SHP77 (cell line): ENCODE data around the gene SLC39A10.
"Not testable (repeated sequence)": the region's sequence is repeated elsewhere in the genome, so short reads cannot be mapped to it uniquely, and the experiment has no call there.

Experiments used
- DNase-seq, 2 experiments: peaks; one replicate each; lab custom pipeline; 2025; lab: John Stamatoyannopoulos, UW

SLC39A10 gene

GRCh38 chr2:195672674-195673073 is 15.6 kb downstream of the SLC39A10 start:
- no peak for DNase-seq

DNA sequence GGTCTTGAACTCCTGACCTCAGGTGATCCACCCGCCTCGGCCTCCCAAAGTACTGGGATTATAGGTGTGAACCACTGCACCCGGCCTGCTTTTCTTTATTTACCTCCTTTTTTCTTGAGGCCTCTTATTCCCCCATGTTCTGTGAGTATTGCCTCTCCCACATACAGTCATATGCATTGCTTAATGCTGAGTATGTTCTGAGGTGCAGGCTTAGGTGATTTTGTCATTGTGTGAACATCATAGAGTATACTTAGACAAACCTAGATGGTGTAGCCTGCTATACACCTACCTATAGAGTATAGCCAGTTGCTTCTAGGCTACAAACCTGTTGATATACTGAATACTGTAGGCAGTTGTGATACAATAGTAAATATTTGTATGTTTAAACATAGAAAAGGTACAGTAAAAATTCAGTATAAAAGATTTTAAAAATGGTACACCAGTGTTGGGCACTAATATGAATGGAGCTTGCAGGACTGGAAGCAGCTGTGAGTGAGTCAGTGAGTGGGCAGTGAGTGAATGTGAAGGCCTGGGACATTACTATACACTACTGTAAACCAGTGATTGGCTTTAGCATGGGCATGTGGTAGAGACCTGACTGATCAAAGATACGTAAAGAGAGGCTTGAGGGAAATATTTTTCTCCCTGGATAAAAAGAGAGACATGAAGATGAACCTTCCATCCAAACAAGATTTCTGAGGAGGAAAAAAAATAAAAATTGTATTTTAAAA is 17.6 kb downstream of the SLC39A10 start:
- DNase-seq: no peak

GRCh38 chr2:195675783-195676427 is 18.9 kb downstream of the SLC39A10 start:
- DNase-seq: no peak

DNA sequence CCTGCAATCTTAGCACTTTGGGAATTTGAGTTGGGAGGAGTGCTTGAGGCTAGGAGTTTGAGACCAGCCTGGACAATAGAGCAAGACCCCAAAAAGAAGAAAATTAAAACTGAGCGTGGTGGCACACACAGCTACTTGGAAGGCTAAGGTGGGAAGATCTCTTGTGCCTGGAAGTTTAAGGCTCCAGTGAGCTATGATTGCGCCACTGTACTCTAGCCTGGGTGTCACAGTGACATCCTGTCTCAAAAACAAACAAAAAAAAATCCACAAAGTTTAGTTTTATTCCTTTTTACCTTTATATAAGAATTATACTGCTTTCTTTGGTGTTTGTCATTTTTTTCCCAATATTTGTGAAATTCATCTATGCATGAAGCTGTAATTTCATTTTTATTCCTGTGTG is 20.3 kb downstream of the SLC39A10 start:
- no peak for DNase-seq

GRCh38 chr2:195677884-195678283 is 20.9 kb downstream of the SLC39A10 start:
- no peak for DNase-seq

DNA sequence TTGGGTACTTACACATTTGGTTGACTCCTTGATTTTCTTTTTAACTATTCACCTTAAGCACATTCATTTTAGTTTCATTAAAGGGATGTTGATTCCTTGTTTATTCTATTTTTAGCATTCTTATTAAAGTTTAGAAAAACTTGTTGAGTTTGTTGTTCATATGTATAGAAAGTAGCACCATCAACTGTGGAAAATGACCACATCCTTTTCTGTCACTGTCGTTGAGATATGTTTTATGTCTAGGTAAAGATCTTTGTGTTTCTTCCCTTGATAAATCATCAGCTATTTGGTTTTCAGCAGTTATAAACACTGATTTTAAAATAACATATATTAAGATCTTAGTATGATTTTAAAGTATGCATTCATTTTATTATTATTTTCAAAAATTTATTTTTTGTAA is 25.1 kb downstream of the SLC39A10 start:
- no peak for DNase-seq

DNA sequence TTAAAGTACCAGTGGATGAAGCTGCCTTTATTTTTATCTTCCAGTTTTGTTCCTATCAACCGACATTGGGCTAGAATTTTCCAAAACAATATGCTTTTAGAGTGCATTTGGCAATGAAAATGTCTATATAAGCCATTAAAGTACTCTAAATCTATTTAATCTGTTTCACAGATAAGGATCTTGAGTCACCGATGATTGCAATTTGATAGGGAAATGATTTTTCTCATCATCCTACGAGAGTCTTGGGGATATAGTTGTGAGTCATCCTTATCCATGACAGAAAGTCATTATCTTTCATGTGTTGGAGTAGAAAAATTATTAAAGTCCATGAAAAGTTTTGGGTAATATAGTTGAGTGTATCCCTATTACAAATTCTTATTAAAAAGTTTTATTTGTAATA is 26.1 kb downstream of the SLC39A10 start:
- DNase-seq: no peak

- no peak for DNase-seq
These were observed 29.5 kb downstream of the SLC39A10 start for GRCh38 chr2:195686564-195686963.

- no peak for DNase-seq
These were observed 30.5 kb downstream of the SLC39A10 start for GRCh38 chr2:195687320-195688086.

- not testable (repeated sequence) for DNase-seq
These were observed 35.5 kb downstream of the SLC39A10 start for GRCh38 chr2:195692531-195692930.

DNA sequence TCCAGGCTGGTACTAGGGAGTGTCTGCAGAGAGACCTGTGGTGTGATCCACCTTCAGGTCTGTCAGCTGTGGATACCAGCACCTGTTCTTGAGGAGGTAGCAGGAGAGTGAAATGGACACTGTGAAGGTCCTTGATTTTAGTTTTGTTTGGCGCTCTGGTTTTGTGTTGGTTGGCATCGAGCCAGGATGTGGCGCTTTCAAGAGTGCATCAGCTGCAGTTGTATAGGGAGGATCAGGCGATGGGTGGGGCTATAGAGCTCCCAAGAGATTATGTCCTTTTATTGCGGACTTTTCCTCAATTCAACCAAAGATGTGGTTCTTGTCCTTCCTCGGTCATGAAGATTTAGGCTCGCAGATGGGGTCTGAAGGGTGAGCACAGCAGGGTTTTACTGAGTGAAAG is 37.5 kb downstream of the SLC39A10 start:
- DNase-seq: peak; percentile 80 to 83

- DNase-seq: peak; percentile 27 to 52
These were observed 38.1 kb downstream of the SLC39A10 start for GRCh38 chr2:195695002-195695631.

- no peak for DNase-seq
These were observed 39.0 kb downstream of the SLC39A10 start for GRCh38 chr2:195696012-195696411.

- DNase-seq: no peak
These were observed 40.7 kb downstream of the SLC39A10 start for GRCh38 chr2:195697681-195698220.

GRCh38 chr2:195700480-195700879 is 43.5 kb downstream of the SLC39A10 start:
- DNase-seq: no peak

- DNase-seq: no peak
These were observed 49.3 kb downstream of the SLC39A10 start for GRCh38 chr2:195706161-195706900.

DNA sequence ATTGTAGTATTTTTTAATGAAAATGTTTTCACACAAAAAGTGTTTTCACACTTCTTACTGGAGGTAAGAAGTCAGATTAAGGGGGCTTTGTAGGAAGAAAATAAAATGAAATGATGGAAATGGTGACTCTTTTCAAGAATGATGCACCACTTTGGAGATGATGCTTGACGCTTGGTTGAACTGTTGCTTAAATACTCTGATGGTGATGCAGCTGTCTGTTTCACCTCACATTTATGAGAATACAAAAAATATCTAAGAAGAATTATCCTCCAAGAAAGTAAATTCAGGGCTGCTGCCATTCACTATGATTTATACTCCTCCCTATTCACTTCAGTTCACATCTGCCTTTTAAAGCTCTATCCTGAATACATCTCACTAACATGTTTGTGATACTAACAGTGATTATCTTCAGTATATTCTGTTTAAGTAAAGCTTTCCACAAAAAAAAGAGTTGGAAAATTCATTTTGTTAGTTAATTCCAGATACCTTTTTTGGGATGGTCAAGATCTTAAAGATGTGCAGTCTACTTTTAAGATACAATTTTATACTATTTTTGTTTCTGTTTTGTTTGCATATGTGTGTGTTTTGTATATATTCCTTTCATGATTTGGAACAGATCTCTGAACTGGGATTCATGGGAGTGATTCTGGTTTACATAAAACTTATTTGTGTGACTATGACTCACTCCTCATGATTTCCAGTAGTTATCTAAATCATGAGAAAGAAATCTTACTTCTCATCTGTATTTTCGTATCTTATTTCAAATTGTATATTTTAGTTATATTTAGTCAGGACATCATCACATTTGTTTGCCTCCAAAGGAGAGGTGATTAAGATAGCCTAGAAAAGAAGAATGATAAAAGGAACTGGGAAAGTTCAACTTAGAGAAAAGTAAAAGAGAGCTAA is 53.1 kb downstream of the SLC39A10 start:
- DNase-seq: no peak

DNA sequence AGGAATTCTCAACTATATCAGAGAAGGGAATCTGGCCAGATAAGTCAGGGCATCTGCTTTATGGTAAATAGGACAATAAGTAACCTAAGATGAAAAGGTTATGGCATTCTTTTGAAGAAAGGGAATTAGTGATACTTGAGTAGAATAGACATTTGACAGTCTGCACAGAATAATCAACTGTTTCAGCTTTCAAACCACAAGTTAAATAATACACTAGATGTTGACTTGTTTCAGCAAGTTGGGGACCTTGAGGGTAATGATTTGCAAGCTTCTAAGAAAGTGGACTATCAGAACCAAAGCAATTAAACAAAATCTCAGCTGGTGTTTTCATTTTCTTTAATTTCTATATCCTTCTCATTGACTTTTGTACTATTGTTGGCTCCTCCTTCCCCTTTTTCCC is 54.5 kb downstream of the SLC39A10 start:
- DNase-seq: no peak

GRCh38 chr2:195716466-195716865 is 59.4 kb downstream of the SLC39A10 start:
- DNase-seq: no peak

DNA sequence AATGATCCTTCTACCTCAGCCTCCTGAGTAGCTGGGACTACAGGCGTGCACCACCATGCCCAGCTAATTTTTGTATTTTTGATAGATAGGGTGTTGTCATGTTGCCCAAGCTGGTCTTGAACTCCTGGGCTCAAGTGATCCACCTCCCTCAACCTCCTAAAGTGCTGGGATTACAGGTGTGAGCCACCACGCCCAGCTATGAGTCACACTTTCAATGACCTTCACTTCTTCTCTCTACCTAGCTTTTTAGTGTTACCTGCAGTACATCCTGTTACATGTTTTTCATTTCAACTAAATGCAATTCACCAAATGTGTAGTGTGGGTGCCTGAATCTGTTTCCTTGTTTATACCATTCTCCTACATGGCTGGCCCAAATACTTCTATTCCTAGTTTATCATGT is 64.0 kb downstream of the SLC39A10 start:
- DNase-seq: no peak
